ENCODE data around the gene CNIH2. TPM values are rescaled to one million over a fixed set of nuclear protein-coding genes. Genes with fewer than 3 reads are reported as not detected.

The CNIH2 gene
- total and polyA plus RNA-seq, 2 of the 13 experiments (the other 11 are each of a cell fraction or from before 2014, with no cell fraction given) = 0.60 to 0.69 TPM

- TF ChIP-seq ZNF574 (CRISPR knock-in tag; IDR thresholded peaks at IDR 0.05) = no peak
- TF ChIP-seq ZXDC (CRISPR knock-in tag; IDR thresholded peaks at IDR 0.05) = no peak; the same call in 1 of the 2 replicates
- TF ChIP-seq SOX6 (IDR thresholded peaks at IDR 0.05) = no peak
- TF ChIP-seq SOX6 (CRISPR knock-in tag; IDR thresholded peaks at IDR 0.05) = peak; percentile 61; the same call in 1 of the 2 replicates
- 0 out of 2 replicates have a peak, but pooled peaks have one; percentile 23 for TF ChIP-seq ZNF24 (IDR thresholded peaks at IDR 0.05)
- no peak for TF ChIP-seq PBX3 (CRISPR knock-in tag; IDR thresholded peaks at IDR 0.05; ENCODE audit: borderline replicate concordance)
- peak; percentile 56; the same call in 1 of the 2 replicates for TF ChIP-seq ZNF766 (CRISPR knock-in tag; IDR thresholded peaks at IDR 0.05; ENCODE audit: borderline replicate concordance)
- no peak for TF ChIP-seq ZBTB14 (CRISPR knock-in tag; IDR thresholded peaks at IDR 0.05)
- TF ChIP-seq NCOA5 (CRISPR knock-in tag; IDR thresholded peaks at IDR 0.05) = no peak
- no peak for TF ChIP-seq ZIK1 (CRISPR knock-in tag; IDR thresholded peaks at IDR 0.05; ENCODE audit: borderline replicate concordance, low read depth)
- TF ChIP-seq FLYWCH1 (CRISPR knock-in tag; IDR thresholded peaks at IDR 0.05) = no peak
- TF ChIP-seq SIX4 (CRISPR knock-in tag; IDR thresholded peaks at IDR 0.05) = no peak
- TF ChIP-seq NR2F2 (IDR thresholded peaks at IDR 0.05; ENCODE audit: borderline replicate concordance, low read depth) = no peak
- no peak for TF ChIP-seq NFE2L2 (IDR thresholded peaks at IDR 0.05; ENCODE audit: low read length)
- TF ChIP-seq ZNF782 (CRISPR knock-in tag; IDR thresholded peaks at IDR 0.05; ENCODE audit: borderline replicate concordance) = peak; percentile 94; the same call in 1 of the 2 replicates
- TF ChIP-seq GMEB1 (CRISPR knock-in tag; IDR thresholded peaks at IDR 0.05; ENCODE audit: borderline replicate concordance) = peak; percentile 52; the same call in 1 of the 2 replicates
- TF ChIP-seq AKAP8 (CRISPR knock-in tag; IDR thresholded peaks at IDR 0.05) = no peak
- no peak for TF ChIP-seq JDP2 (CRISPR knock-in tag; IDR thresholded peaks at IDR 0.05; ENCODE audit: borderline replicate concordance)
- TF ChIP-seq HOXD1 (CRISPR knock-in tag; IDR thresholded peaks at IDR 0.05) = peak; percentile 64; the same call in 1 of the 2 replicates
- TF ChIP-seq ZNF207 (IDR thresholded peaks at IDR 0.05; ENCODE audit: borderline replicate concordance) = no peak
- no peak for TF ChIP-seq MLLT10 (CRISPR knock-in tag; IDR thresholded peaks at IDR 0.05)
These were observed 34.1 kb downstream of the CNIH2 start (continued) for GRCh38 chr11:66311965-66312548.

Data from HepG2 (cell line).